ENCODE measurements around the gene SDHB.
A peak's percentile ranks its signal among the peaks of the same experiment; 100 is the strongest.

Gene SDHB

DNA sequence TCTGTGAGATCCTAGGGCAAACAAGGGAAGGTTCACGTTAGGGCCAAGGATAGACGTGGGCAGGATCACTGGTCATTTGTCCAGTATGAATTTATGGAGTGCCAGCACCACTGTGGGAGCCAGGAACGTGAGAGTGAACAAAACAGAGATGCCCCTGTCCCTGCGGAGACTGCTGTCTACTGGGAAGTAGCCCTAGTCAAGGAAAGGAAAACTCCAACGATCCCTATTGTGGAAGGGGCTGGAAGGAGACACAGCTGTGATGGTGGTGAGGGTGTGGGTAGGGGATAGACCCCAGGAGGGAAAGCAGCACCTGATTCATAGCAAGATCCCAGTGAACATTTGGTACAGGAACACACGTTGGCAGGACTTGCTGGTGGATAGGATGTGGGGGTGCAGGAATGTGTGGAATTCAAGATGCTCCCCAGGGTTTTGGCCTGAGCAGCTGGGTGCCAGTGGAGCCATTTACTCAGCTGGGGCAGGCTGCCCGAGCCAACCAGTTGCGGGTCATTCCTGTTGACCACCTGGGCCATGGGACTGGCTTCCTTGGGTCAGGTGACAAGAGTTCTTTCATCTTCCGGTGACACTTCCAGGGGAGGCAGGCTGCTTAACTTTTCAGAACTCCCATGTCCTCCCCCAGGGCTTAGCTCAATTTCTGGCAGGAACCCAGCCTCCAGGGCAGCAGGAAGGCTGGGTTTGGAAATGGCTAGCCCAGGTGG is 40.9 kb downstream of the SDHB start:
- DNase-seq (ENCODE audit: low read depth in 2 of 2): no peak

DNA sequence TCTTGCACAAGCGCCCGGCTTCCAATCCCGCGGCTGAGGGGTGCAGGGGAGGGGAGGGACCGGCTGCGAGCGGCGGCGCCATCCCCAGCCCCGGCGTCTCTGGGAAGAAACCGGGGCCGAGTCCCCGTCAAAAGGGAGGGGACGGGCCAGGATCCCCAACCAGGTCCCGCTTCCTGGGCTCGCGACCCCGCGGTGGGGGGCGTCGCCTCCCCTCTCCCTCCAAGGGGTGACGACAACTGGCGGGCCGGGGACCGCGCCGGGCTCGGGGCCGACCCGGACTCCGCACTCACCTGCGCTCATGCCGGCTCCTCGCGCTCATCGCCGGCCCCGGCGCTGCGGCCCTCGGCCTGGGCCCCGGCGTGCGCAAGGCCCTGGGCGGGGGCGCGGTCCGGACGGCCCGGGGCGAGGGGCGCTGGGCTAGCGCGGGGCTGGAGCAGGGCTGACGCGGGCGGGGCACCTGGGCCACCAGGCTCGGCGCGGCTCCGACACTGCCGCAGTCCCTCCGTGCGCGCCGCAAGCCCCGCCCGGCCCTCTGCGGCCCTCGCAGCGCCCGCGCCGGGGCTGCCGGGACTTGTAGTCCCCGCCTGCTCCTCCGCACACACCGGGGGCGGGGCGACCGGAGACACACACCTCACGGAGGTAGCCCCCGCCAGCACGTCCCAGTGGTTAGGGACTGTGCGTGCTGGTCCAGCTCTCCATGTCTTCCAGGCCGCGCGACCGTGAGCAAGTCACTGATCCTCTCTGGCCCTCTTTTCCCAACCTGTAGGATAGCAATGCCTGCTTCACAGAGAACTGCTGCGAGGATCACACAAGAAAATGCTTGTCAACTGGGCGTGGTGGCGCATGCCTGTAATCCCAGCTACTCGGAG is 42.2 kb downstream of the SDHB start, which contains the start of gene ATP13A2:
TSS of gene ATP13A2 (minus strand) at position 490 of the 869 bp plus-strand sequence. CDS start at position 300, 190 bp downstream.
- peak; percentile 62 to 63 for DNase-seq (ENCODE audit: low read depth in 2 of 2)

DNA sequence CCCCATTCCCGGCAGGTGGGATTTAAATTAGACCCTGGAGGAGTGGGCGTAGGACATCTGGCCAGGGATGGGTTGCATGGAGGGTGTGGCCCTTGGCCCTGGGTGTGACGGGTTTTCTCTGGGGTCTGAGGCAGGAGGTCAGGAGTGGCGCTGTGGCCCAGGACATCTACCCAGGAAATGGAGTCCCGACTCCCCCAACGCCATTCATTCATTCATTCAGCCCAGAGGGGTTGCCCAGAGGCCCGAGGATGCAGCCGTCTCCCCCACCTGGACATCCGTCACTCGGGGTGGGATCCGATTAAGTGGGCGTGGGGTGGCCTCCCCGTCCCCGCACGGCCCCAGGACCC is 42.8 kb downstream of the SDHB start:
- DNase-seq (ENCODE audit: low read depth in 2 of 2): no peak

- DNase-seq (ENCODE audit: low read depth in 2 of 2): no peak
These were observed 44.1 kb downstream of the SDHB start for GRCh38 chr1:17009706-17010105.

- no peak for DNase-seq (ENCODE audit: low read depth in 2 of 2)
These were observed 45.5 kb downstream of the SDHB start for GRCh38 chr1:17008208-17008855.

- no peak for DNase-seq (ENCODE audit: low read depth in 2 of 2)
These were observed 46.7 kb downstream of the SDHB start for GRCh38 chr1:17007121-17007520.

- no peak for DNase-seq (ENCODE audit: low read depth in 2 of 2)
These were observed 48.5 kb downstream of the SDHB start for GRCh38 chr1:17005365-17005740.

DNA sequence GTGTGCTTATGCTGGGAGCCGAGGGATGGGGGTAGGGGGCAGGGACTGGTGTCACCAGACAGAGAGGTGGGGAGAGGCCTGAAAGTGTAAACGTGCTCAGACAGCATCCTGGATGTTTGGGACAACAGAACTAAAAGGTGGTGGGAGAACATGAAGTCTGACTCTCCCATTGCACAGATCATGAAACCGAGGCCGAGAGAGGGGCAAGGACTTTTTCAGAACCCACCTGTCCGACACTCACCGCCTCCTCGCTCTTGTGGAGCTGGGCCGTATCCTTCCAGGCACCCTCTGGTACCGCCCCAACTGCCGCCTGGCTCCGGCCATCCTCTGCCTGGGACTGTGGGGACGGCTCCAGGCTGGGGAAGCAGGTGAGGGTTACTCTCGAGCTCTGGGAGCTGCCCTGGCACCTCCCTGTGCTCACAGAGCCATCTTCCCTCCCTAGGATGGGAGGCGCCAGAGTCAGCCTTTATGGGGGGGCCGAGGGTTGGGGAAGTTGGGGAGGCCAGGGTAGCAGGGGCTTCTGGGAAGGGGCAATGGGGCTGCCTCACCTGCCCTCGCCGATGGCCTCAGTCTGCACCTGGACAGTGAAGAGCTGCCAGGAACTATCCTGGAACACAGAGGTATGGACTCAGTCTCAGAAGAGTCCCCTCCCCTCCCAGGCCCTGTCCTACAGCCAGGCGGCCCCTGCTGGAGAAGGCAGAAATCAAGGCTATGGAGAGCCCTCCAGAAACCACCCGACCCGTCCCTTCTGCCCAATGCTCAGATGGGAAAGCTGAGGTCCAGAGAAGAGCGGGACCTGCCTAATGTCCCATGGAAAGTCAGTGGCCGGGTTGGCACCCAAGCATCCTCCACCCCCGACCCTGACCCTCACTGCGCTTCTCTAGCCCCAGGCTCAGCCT is 49.1 kb downstream of the SDHB start:
- DNase-seq (ENCODE audit: low read depth in 2 of 2): no peak

DNA sequence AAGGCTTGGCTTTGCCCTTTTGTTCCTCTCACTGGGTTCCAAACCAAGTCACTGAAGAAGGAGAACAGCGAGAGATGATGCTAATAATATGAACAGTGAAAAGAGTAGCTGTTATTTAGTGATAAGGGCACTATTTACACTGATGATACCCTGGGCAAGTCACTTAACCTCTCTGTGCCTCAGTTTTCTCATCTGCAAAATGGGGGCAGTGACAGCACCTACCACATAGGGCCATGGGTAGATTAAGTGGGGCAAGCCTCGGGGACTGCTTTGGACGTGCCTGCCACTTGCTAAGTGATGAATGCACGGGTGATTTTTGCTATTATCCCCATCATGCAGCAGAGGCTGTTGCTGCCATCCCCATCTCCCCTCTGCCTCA is 51.3 kb downstream of the SDHB start:
- no peak for DNase-seq (ENCODE audit: low read depth in 2 of 2)

GRCh38 chr1:17001760-17002523 is 51.9 kb downstream of the SDHB start:
- DNase-seq (ENCODE audit: low read depth in 2 of 2): no peak

- no peak for DNase-seq (ENCODE audit: low read depth in 2 of 2)
These were observed 54.0 kb downstream of the SDHB start for GRCh38 chr1:16999863-17000262.

GRCh38 chr1:16998589-16998988 is 55.2 kb downstream of the SDHB start:
- no peak for DNase-seq (ENCODE audit: low read depth in 2 of 2)

DNA sequence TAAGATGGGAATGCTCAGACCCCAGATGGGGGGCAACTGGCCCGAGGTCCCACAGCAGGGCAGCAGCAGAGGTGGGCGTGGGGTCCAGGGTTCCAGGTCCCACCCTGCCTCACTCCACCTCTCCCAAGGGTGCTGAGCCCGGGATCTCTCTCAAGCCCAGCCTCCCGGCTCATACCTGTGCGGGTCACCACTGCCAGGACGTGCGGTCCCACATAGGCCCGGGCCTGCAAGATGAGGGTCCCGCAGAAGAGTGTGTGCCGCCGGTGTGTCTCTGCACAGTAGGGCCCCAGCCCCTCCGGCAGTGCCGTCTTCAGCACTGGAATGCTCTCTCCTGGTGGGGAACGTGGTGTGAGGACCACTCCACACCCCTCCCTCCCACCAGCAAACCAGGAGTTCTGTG is 57.0 kb downstream of the SDHB start:
- no peak for DNase-seq (ENCODE audit: low read depth in 2 of 2)

- DNase-seq (ENCODE audit: low read depth in 2 of 2): no peak
These were observed 60.3 kb downstream of the SDHB start for GRCh38 chr1:16993521-16994038.

DNA sequence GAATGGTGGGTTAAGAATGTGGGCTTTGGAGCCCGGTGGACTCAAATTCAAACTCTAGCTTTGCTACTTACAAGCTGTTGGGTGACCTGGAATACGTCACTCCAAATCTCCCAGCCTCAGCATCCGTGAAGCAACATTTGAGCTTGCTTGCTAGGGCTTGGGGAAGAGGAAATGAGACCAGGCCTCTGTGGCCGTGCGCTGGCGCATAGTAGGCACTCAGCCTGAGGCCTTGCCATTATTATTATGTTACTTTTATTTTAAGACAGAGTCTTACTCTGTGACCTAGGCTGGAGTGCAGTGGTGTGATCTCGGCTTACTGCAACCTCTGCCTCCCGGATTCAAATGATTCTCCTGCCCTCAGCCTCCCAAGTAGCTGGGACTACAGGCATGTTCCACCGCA is 61.2 kb downstream of the SDHB start:
- no peak for DNase-seq (ENCODE audit: low read depth in 2 of 2)

GRCh38 chr1:16992102-16992501 is 61.7 kb downstream of the SDHB start:
- DNase-seq (ENCODE audit: low read depth in 2 of 2): no peak

GRCh38 chr1:16991571-16991970 is 62.3 kb downstream of the SDHB start:
- DNase-seq (ENCODE audit: low read depth in 2 of 2): no peak

- no peak for DNase-seq (ENCODE audit: low read depth in 2 of 2)
These were observed 64.0 kb downstream of the SDHB start for GRCh38 chr1:16989676-16990391.

- DNase-seq (ENCODE audit: low read depth in 2 of 2): no peak
These were observed 65.6 kb downstream of the SDHB start for GRCh38 chr1:16988210-16988609.

GRCh38 chr1:16986962-16987361 is 66.9 kb downstream of the SDHB start:
- no peak for DNase-seq (ENCODE audit: low read depth in 2 of 2)

Measured in activated CD8-positive, alpha-beta memory T cell treated with anti-CD3 and anti-CD28 coated beads for 4 hours (primary cell).